Body of pancreas (tissue), 4 donors: ENCODE data around the gene GREB1. TPM values are rescaled to one million over a fixed set of nuclear protein-coding genes. Genes with fewer than 3 reads are reported as not detected.

Source experiments
- ATAC-seq: fragments of 150-250 bp; one replicate; pipeline ENCODE4 v1.9.1; 2016
- DNase-seq, 4 donors: peaks; one replicate each; pipeline ENCODE4 v3.0.0-alpha.2; 2019
- H3K27ac ChIP-seq, 4 donors: fragments of 200-600 bp; sonication (generic); 1 replicate in 3 of 4; 2 replicates in 1 of 4; pipeline versions ENCODE4 v1.5.1 to v1.6.1; 2016 to 2019; ENCODE audit warnings: mild to moderate bottlenecking in 1 of 4, mixed read lengths in 1 of 4, moderate library complexity in 1 of 4
- H3K27me3 ChIP-seq, 2 donors: fragments of 200-600 bp; sonication (generic); one replicate each; pipeline ENCODE4 v1.6.0; 2016; ENCODE audit warnings: mild to moderate bottlenecking in 1 of 2
- H3K36me3 ChIP-seq, 2 donors: fragments of 200-600 bp; sonication (generic); replicated peaks in 1 of 2; 2 replicates each; pipeline ENCODE4 v1.5.1; 2016; ENCODE audit warnings: low read depth in 2 of 2; ENCODE audit not compliant: insufficient read depth in 1 of 2
- H3K4me1 ChIP-seq: fragments of 200-600 bp; sonication (generic); one replicate; pipeline ENCODE4 v1.6.0; 2016
- H3K4me3 ChIP-seq, 2 donors: fragments of 200-600 bp; sonication (generic); 1 replicate in 1 of 2; 2 replicates in 1 of 2; pipeline ENCODE4 v1.5.1; 2016 to 2019
- H3K9me3 ChIP-seq, 3 donors: fragments of 200-600 bp; sonication (generic); 1 replicate in 2 of 3; 2 replicates in 1 of 3; pipeline ENCODE4 v1.5.1; 2016
- CTCF ChIP-seq, 7 experiments: fragments of 450-650 bp in 4 of 7; fragments of 200-600 bp in 3 of 7; sonication (generic) in 3 of 7; IDR thresholded peaks; one replicate each; pipeline ENCODE4 v1.5.1; 2016 to 2019; ENCODE audit warnings: antibody characterized with exemption in 7 of 7
- POLR2A ChIP-seq, 3 donors: fragments of 450-650 bp; IDR thresholded peaks; one replicate each; pipeline ENCODE4 v1.6.1; 2016; ENCODE audit warnings: antibody characterized with exemption in 3 of 3, mild to moderate bottlenecking in 2 of 3
- WGBS, 2 donors: methylation state at CpG; one replicate each; pipeline ENCODE4 v1.1.5; 2017; 5-methylcytosine and 5-hydroxymethylcytosine counted together
- intact Hi-C: fragments of 100-400 bp; cut with DNase I; formaldehyde crosslinking; loops from one replicate; pipeline ENCODE4 v1.15.1; 2023
- total RNA-seq, 2 donors: library from RNA; depleted of rRNA; stranded (reverse); fragments of >200 nt; gene quantifications; one replicate each; pipeline ENCODE4 v1.1.0, GENCODE V29; 2016

Gene GREB1
- total RNA-seq, 2 donors from 2014 or later = 10.4 to 19.8 TPM

DNA sequence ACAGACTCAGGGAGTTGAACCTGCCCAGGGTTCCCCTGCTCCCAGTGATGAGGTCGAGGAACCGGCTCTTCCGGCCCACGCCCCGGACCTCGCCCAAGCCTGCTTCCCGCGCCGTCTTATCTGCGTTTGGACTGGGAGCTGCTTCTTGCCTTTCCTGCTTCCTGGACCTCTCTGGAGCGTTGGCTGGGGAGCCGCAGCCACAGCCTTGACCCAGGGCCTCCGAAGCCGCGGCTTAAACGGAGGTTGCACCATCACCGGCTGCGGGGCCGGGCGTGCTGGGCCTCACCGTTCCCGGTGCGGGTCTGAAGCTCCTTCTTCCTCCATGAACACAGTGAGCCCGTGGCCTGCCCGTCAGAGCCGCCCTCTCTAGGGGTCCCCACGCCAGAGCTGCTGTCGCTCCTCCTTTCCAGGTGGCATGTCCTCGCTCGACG is 122.8 kb downstream of the GREB1 start:
- intact Hi-C loops = no loop called here
- DNase-seq (no peak), ATAC-seq (no peak)
- no peak overlapping the region for H3K4me3 ChIP-seq
- no peaks in the 10 kb centered on the region for H3K4me1 ChIP-seq
- H3K36me3 ChIP-seq = no peaks in the 10 kb centered on the region
- no peaks in the 10 kb centered on the region for H3K27me3 ChIP-seq
- no peaks in the 10 kb centered on the region for H3K9me3 ChIP-seq
- TF ChIP-seq CTCF (IDR thresholded peaks at IDR 0.05) (no peak), POLR2A (IDR thresholded peaks at IDR 0.05) (no peak)
- no peak overlapping the region for H3K27ac ChIP-seq
- 85 to 91% methylated on average over 13 to 31 of the region's 31 CpGs for WGBS, 2 donors

DNA sequence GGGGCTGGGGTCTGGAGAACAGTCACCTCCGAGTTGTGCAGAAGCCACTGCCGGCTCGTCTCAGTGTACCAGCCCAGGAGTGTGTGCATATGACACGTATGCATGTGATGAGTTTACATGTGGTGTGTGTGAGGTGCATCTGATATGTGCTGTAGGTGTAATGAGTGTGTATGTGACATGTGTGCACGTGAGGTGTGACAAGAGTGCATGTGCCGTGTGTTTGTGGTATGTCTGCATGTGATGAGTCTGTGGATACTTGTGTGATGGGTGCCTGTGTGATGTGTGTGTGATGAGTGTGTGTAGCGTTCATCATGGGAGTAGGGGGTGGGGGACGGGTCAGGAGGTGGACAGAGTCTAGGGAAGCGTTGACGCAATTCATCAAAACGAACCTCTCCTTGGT is 123.3 kb downstream of the GREB1 start:
- Histone ChIP-seq H3K27me3 (no peaks in the 10 kb centered on the region), H3K36me3 (no peaks in the 10 kb centered on the region), H3K4me3 (no peak overlapping the region), H3K4me1 (no peaks in the 10 kb centered on the region), H3K27ac (no peak overlapping the region), H3K9me3 (no peaks in the 10 kb centered on the region)
- TF ChIP-seq POLR2A (IDR thresholded peaks at IDR 0.05) (no peak), CTCF (IDR thresholded peaks at IDR 0.05) (no peak)
- intact Hi-C loops = no loop called here
- no peak for DNase-seq
- ATAC-seq = no peak
- WGBS, 2 donors = 75 to 79% methylated on average over 11 of the region's 11 CpGs

- H3K4me1 ChIP-seq = no peaks in the 10 kb centered on the region
- no peak overlapping the region for H3K4me3 ChIP-seq
- no peaks in the 10 kb centered on the region for H3K9me3 ChIP-seq
- intact Hi-C loops = no loop called here
- no peak overlapping the region for H3K27ac ChIP-seq
- WGBS, 2 donors = 81 to 87% methylated on average over 11 of the region's 11 CpGs
- DNase-seq (no peak), ATAC-seq (no peak)
- H3K36me3 ChIP-seq = no peaks in the 10 kb centered on the region
- no peaks in the 10 kb centered on the region for H3K27me3 ChIP-seq
- no peak for TF ChIP-seq POLR2A (IDR thresholded peaks at IDR 0.05)
- no peak for TF ChIP-seq CTCF (IDR thresholded peaks at IDR 0.05)
Measured at GRCh38 chr2:11657646-11658045, 123.8 kb downstream of the GREB1 start.

DNA sequence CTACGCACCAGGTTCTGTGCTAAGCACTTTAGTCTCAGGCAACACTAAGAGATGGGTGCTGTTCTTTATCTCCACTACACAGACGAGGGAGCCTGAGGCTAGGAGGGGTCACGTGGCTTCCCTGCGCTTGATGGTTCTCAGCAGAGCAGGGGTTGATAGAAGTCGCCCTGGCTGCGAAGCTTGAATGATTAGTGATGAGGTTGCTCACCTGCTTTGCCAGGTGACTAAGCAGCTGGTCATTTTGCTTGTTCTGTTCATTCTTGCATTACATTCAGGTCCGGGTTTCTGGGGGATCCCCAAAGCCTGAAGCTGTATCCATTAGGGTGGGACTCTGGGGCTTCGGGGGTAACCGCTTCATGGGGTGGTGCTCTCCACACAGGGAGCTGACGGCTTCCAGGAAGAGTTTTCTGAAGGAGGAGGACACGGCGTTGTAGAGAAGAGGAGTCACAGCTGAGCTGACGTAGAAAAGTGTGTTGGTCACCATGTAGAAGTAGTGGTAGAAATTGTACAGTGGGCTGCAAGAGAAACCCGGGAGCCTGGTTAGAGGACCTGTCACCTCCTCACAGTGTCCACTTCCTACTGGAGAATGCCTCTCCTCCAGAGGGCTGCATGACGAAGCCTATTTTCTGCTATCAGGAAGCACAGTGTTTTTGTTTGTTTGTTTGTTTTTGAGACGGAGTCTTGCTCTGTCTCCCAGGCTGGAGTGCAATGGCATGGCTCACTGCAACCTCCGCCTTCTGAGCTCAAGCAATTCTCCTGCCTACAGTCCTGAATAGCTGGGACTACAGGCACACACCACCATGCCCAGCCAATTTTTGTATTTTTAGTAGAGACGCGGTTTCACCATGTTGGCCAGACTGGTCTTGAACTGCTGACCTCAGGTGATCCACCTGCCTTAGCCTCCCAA is 124.6 kb downstream of the GREB1 start:
- Histone ChIP-seq H3K27me3 (no peaks in the 10 kb centered on the region), H3K27ac (no peak overlapping the region), H3K4me1 (no peaks in the 10 kb centered on the region), H3K4me3 (no peak overlapping the region), H3K9me3 (no peaks in the 10 kb centered on the region), H3K36me3 (no peaks in the 10 kb centered on the region)
- TF ChIP-seq POLR2A (IDR thresholded peaks at IDR 0.05) = no peak
- 75 to 77% methylated on average over 18 to 19 of the region's 19 CpGs for WGBS, 2 donors
- DNase-seq (no peak), ATAC-seq (no peak)
- intact Hi-C loops = no loop called here

GRCh38 chr2:11659115-11659475 is 125.2 kb downstream of the GREB1 start:
- Histone ChIP-seq H3K4me3 (no peak overlapping the region), H3K27ac (no peak overlapping the region), H3K4me1 (no peaks in the 10 kb centered on the region), H3K27me3 (no peaks in the 10 kb centered on the region), H3K9me3 (no peaks in the 10 kb centered on the region), H3K36me3 (no peaks in the 10 kb centered on the region)
- intact Hi-C loops = no loop called here
- 77 to 79% methylated on average over 8 to 11 of the region's 11 CpGs for WGBS, 2 donors
- TF ChIP-seq CTCF (IDR thresholded peaks at IDR 0.05) = no peak
- no peak for TF ChIP-seq POLR2A (IDR thresholded peaks at IDR 0.05)
- ATAC-seq = no peak
- no peak for DNase-seq
